GM10266 (cell line): ENCODE results near the gene LCN12.

Source experiments
- DNase-seq: peaks from one replicate; pipeline ENCODE4 v3.0.0; 2012; ENCODE audit errors: extremely low spot score
- CTCF ChIP-seq: IDR thresholded peaks from 2 replicates; pipeline ENCODE4 v1.5.1; 2012; ENCODE audit warnings: mild to moderate bottlenecking, low read depth; ENCODE audit not compliant: control insufficient read depth, insufficient read depth; ENCODE audit errors: missing control alignments

LCN12 gene

GRCh38 chr9:136977649-136978072 lies 25.6 kb downstream of the LCN12 start:
- no peak for TF ChIP-seq CTCF
- DNase-seq = no peak

DNA sequence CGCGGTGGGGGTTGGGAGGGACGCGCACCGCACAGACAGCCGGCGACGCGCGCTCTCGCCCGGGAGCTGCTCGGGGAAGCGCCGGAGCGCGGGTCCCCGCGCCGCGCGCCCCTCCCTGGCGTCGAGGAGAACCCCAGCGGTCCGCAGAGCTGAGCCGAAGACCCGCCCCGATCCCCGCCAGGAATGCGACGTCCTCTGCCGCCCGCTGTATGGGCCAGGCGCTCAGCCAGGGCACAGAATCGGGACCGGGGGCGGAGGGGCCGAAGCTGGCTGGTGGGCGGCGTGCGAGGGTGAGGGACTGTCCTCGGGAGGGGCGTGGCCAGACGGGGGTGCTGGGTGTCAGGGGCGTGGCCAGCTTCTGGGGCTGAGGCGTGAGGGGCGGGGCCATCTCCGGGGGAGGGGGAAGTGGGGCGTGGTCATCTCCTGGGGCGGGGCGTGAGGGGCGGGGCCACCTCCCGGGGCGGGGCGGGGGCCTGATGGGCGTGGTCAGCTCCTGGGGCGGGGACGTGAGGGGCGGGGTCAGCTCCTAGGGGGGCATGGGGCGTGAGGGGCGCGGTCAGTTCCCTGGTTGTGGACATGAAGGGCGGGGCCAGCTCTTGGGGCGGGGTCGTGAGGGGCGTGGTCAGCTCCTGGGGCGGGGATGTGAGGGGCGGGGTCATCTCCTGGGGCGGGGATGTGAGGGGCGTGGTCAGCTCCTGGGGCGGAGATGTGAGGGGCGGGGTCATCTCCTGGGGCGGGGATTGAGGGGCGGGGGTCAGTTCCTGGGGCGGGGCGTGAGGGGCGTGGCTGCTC lies 26.2 kb downstream of the LCN12 start:
- DNase-seq = peak; percentile 92
- TF ChIP-seq CTCF = no peak

GRCh38 chr9:136978865-136979544 lies 26.9 kb downstream of the LCN12 start:
- DNase-seq = no peak
- TF ChIP-seq CTCF = no peak

GRCh38 chr9:136979769-136980587 lies 27.9 kb downstream of the LCN12 start:
- TF ChIP-seq CTCF = no peak
- DNase-seq = no peak

- no peak for TF ChIP-seq CTCF
- DNase-seq = no peak
These were observed 28.8 kb downstream of the LCN12 start for GRCh38 chr9:136980669-136981478.

- no peak for TF ChIP-seq CTCF
- no peak for DNase-seq
These were observed 29.6 kb downstream of the LCN12 start for GRCh38 chr9:136981588-136982231.
